Loucy (cell line): ENCODE data around the gene WWC1.

Source experiments
- H2AFZ ChIP-seq: fragments of 200-600 bp; sonication (generic); 2 replicates; pipeline ENCODE4 v1.6.0; 2016; ENCODE audit warnings: antibody characterized with exemption, mild to moderate bottlenecking, low read length, moderate library complexity
- H3F3A ChIP-seq: fragments of 200-600 bp; 2 replicates; pipeline ENCODE4 v1.6.0; 2016; ENCODE audit warnings: antibody characterized with exemption, low read depth, mild to moderate bottlenecking
- H3K27me3 ChIP-seq: fragments of 200-600 bp; sonication (generic); 2 replicates; pipeline ENCODE4 v1.6.1; 2014; ENCODE audit warnings: low read length, mild to moderate bottlenecking; ENCODE audit not compliant: insufficient read depth, poor library complexity, severe bottlenecking
- H3K36me3 ChIP-seq: fragments of 200-600 bp; sonication (generic); 2 replicates; pipeline ENCODE4 v1.6.1; 2016; ENCODE audit warnings: low read length; ENCODE audit not compliant: insufficient read depth
- H3K4me1 ChIP-seq: fragments of 200-600 bp; sonication (generic); 2 replicates; pipeline ENCODE4 v1.5.1; 2014; ENCODE audit warnings: low read length, mild to moderate bottlenecking; ENCODE audit not compliant: insufficient read depth, poor library complexity, severe bottlenecking
- H3K4me2 ChIP-seq: fragments of 200-600 bp; sonication (generic); 2 replicates; pipeline ENCODE4 v1.6.0; 2014; ENCODE audit warnings: antibody characterized with exemption, low read length, low read depth, mild to moderate bottlenecking; ENCODE audit not compliant: poor library complexity, severe bottlenecking
- H3K4me3 ChIP-seq: fragments of 200-600 bp; sonication (generic); 2 replicates; pipeline ENCODE4 v1.5.1; 2014; ENCODE audit warnings: low read length, mild to moderate bottlenecking, mixed read lengths; ENCODE audit not compliant: poor library complexity, severe bottlenecking
- H3K79me2 ChIP-seq: fragments of 200-600 bp; sonication (generic); 2 replicates; pipeline ENCODE4 v1.6.1; 2014; ENCODE audit warnings: low read length; ENCODE audit not compliant: insufficient read depth
- H3K9ac ChIP-seq: fragments of 200-600 bp; sonication (generic); 2 replicates; pipeline ENCODE4 v1.6.0; 2014; ENCODE audit warnings: mild to moderate bottlenecking, low read depth, low read length, moderate library complexity; ENCODE audit not compliant: poor library complexity, severe bottlenecking
- H3K9me2 ChIP-seq: fragments of 200-600 bp; sonication (generic); replicated peaks from 2 replicates; pipeline ENCODE4 v1.6.1; 2016; ENCODE audit warnings: low read depth, low read length, mixed read lengths
- H3K9me3 ChIP-seq: fragments of 200-600 bp; sonication (generic); 2 replicates; pipeline ENCODE4 v1.6.1; 2014; ENCODE audit warnings: mild to moderate bottlenecking, antibody characterized with exemption, low read length, low read depth; ENCODE audit not compliant: insufficient read depth
- H4K20me1 ChIP-seq: fragments of 200-600 bp; sonication (generic); 2 replicates; pipeline ENCODE4 v1.6.0; 2014; ENCODE audit warnings: antibody characterized with exemption, low read length, mild to moderate bottlenecking; ENCODE audit not compliant: insufficient read depth, poor library complexity, severe bottlenecking
- EZH2phosphoT487 ChIP-seq: fragments of 200-600 bp; IDR thresholded peaks from 2 replicates; pipeline ENCODE4 v1.6.1; 2018; ENCODE audit warnings: antibody characterized with exemption, mild to moderate bottlenecking, moderate library complexity, borderline replicate concordance
- TF ChIP-seq, protein P1 (sequence below): fragments of 200-600 bp; sonication (generic); conservative IDR thresholded peaks from 2 replicates; pipeline ENCODE4 v1.5.1; 2014; ENCODE audit warnings: mild to moderate bottlenecking, antibody characterized with exemption, low read length

The WWC1 gene

DNA sequence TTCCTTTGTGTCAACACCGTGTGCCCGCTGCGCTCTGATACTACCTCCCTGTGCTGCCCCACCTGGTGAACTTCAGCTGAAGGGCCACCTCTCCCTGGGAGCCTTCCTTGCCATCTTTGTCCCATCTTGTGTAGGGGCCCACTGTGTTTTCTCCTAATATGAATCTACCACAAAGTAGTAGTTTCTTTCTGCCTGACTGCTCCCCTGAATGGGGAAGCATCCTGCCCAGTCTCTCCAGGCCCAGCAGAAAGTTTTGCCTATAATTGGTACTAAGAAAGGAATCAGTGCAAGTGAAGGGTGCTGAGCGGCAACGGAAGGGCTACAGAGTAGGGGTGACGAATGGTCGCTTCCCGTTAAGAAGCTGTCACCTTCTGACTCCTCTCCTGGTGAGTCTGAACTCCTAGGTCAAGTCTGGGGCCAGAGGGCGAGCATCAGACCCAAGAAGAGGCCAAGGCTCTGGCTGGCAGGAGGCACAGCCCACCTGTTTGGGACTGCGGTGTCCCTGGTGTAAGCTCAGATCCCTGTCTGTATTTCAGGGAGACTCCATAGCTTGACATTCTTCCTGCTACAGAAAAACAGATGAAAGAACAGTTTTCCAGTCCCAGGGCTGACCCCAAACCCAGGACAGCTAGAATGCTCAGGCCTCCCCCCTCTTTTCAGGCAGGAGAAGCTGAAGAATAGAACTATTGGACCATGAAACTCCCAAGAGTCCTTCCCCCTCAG lies 24.1 kb downstream of the WWC1 start:
- Histone ChIP-seq H3K9ac (no peak overlapping the region), H3K79me2 (no peaks in the 10 kb centered on the region), H3K4me1 (no peaks in the 10 kb centered on the region), H3K4me3 (no peak overlapping the region), H2AFZ (no peak overlapping the region), H3K4me2 (no peak overlapping the region), H3K9me2 (no peaks in the 10 kb centered on the region), H3K36me3 (no peaks in the 10 kb centered on the region), H3K27me3 (no peaks in the 10 kb centered on the region), H3F3A (no peaks in the 10 kb centered on the region), H4K20me1 (no peaks in the 10 kb centered on the region), H3K9me3 (no peaks in the 10 kb centered on the region)
- TF ChIP-seq, protein P1, sequence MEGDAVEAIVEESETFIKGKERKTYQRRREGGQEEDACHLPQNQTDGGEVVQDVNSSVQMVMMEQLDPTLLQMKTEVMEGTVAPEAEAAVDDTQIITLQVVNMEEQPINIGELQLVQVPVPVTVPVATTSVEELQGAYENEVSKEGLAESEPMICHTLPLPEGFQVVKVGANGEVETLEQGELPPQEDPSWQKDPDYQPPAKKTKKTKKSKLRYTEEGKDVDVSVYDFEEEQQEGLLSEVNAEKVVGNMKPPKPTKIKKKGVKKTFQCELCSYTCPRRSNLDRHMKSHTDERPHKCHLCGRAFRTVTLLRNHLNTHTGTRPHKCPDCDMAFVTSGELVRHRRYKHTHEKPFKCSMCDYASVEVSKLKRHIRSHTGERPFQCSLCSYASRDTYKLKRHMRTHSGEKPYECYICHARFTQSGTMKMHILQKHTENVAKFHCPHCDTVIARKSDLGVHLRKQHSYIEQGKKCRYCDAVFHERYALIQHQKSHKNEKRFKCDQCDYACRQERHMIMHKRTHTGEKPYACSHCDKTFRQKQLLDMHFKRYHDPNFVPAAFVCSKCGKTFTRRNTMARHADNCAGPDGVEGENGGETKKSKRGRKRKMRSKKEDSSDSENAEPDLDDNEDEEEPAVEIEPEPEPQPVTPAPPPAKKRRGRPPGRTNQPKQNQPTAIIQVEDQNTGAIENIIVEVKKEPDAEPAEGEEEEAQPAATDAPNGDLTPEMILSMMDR, result no peak
- TF ChIP-seq EZH2phosphoT487, result no peak

DNA sequence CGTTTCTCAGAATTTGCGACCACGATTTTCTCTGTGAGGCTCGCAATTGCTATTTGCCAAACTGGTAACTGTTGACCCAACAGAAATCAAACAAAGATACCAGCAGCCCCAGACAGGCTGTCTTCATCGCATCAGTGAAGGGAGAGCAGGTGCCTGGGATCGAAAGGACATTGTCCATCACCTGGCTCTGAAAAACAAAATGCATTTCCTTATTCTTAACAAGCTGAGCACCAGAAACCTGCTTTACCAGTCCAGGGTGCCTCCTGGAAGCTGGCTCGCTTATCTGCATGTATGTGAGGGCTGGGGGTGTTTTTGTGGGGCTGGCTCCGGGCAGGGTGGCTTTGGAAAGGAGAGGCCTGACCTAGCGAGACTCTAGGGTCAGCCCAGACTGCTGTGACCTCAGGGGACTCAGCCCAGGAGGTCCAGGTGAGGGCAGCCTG lies 24.7 kb downstream of the WWC1 start:
- no peaks in the 10 kb centered on the region for H3K79me2 ChIP-seq
- no peak overlapping the region for H2AFZ ChIP-seq
- no peaks in the 10 kb centered on the region for H3K4me1 ChIP-seq

DNA sequence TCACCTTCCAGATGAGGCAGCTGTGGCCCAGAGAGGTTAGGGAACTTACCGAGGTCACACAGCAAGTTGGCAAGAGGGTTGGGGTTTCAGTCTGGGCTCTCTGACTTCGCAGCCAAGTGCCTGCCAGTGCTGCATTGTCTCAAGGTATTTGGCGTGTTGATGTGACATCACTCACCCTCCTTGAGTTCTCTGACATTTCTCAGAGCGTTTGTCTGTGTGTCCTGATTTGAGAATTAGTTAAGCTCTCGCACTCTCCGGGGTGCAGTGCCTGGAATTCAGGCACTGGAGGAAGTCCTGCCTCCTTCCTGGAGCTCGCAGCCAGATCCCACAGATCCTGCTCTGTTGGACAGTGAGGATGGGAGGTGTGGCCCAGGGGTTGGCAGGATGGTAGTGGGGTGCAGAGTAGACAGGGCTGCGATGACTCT lies 25.7 kb downstream of the WWC1 start:
- H3K4me2 ChIP-seq, result no peak overlapping the region
- H3K9me2 ChIP-seq, result no peaks in the 10 kb centered on the region
- H3F3A ChIP-seq, result no peaks in the 10 kb centered on the region
- no peaks in the 10 kb centered on the region for H3K4me1 ChIP-seq
- no peak overlapping the region for H3K4me3 ChIP-seq
- no peaks in the 10 kb centered on the region for H3K27me3 ChIP-seq
- no peaks in the 10 kb centered on the region for H4K20me1 ChIP-seq
- H2AFZ ChIP-seq, result no peak overlapping the region
- TF ChIP-seq, protein P1, result no peak
- TF ChIP-seq EZH2phosphoT487, result no peak
- H3K36me3 ChIP-seq, result no peaks in the 10 kb centered on the region
- H3K9ac ChIP-seq, result no peak overlapping the region
- H3K79me2 ChIP-seq, result no peaks in the 10 kb centered on the region
- H3K9me3 ChIP-seq, result no peaks in the 10 kb centered on the region

More for the DNA sequence above, 24.7 kb downstream of the WWC1 start:
- Histone ChIP-seq H3K9me3 (no peaks in the 10 kb centered on the region), H3F3A (no peaks in the 10 kb centered on the region), H3K4me3 (no peak overlapping the region), H3K9me2 (no peaks in the 10 kb centered on the region), H3K36me3 (no peaks in the 10 kb centered on the region), H3K9ac (no peak overlapping the region), H4K20me1 (no peaks in the 10 kb centered on the region), H3K4me2 (no peak overlapping the region), H3K27me3 (no peaks in the 10 kb centered on the region)
- TF ChIP-seq, protein P1, result no peak
- TF ChIP-seq EZH2phosphoT487, result no peak
